LNCaP clone FGC (cell line): Measurements from ENCODE around the gene ADGRL3.
"Not testable (repeated sequence)": the region's sequence is repeated elsewhere in the genome, so short reads cannot be mapped to it uniquely, and the experiment has no call there.

Source experiments
- DNase-seq: peaks from one replicate; pipeline ENCODE4 v3.0.0-alpha.2; 2011; ENCODE audit warnings: low read depth
- H3K4me3 ChIP-seq: 2 replicates; pipeline ENCODE4 v1.5.1; 2011; ENCODE audit warnings: mild to moderate bottlenecking, low read depth, low read length, control low read depth
- CTCF ChIP-seq: IDR thresholded peaks from 2 replicates; pipeline ENCODE4 v1.5.1; 2012; ENCODE audit warnings: mild to moderate bottlenecking; ENCODE audit not compliant: control insufficient read depth, insufficient read depth; ENCODE audit errors: extremely low read depth

Gene ADGRL3

DNA sequence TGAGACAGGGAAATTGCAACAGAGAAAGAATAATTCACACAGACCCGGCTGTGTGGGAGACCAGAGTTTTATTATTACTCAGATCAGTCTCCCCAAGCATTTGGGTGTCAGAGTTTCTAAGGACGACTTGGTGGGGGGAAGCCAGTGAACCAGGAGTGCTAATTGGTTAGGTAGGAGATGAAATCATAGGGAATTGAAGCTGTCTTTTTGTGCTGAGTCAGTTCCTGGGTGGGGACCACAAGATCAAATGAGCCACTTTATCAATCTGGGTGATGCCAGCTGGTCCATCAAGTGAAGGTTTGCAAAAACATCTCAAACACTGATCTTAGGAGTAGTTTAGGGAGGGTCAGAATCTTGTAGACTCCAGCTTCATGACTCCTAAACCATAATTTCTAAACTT, 560.7 kb downstream of the ADGRL3 start:
- no peak for TF ChIP-seq CTCF
- no peak overlapping the region for H3K4me3 ChIP-seq
- no peak for DNase-seq

GRCh38 chr4:61762722-61763627, 562.8 kb downstream of the ADGRL3 start:
- no peak for DNase-seq
- no peak overlapping the region for H3K4me3 ChIP-seq
- TF ChIP-seq CTCF: no peak

DNA sequence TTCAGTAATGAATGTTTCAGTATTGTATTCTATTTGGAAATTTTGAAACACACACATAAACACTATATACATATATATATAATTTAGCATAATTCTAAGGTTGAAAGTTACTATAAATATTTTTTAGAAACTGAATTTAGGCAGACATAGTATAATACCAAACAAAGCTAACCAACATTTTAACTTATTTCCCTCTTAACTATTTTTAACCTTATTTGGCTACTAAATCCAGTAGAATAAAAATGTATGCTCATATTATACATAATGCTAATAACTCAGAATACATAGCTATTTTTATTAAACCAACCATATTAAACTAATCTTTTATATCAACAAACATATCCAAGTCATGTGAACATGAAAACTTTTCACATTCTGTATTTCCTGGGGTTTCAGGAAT, 563.6 kb downstream of the ADGRL3 start:
- TF ChIP-seq CTCF: no peak
- DNase-seq: no peak
- no peak overlapping the region for H3K4me3 ChIP-seq

GRCh38 chr4:61764090-61764489, 564.0 kb downstream of the ADGRL3 start:
- DNase-seq, H3K4me3 ChIP-seq: not testable (repeated sequence)

GRCh38 chr4:61769444-61770167, 569.5 kb downstream of the ADGRL3 start:
- not testable (repeated sequence) for DNase-seq, H3K4me3 ChIP-seq

- TF ChIP-seq CTCF: no peak
- no peak overlapping the region for H3K4me3 ChIP-seq
- DNase-seq: no peak
Observed at GRCh38 chr4:61770456-61770855, 570.3 kb downstream of the ADGRL3 start.

DNA sequence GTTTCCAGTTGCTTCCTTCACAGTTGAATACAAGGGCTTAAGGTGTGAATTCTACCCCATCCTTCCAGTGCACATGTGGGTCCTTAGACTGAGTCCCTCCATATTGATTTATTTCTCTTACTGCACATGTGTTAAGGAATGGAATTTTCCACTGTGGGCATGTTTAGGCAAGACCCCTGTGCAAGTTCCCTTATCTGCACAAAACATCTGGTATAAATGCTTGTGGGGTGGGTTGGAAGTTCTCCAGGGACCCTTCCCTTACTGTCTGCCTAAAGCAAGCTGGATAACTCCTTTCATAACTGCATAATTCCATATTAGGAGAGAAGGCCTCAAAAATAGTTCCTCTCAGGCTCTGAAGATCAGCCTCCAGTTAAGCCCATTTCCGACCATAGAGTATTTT, 570.9 kb downstream of the ADGRL3 start:
- H3K4me3 ChIP-seq: no peak overlapping the region
- TF ChIP-seq CTCF: no peak
- no peak for DNase-seq
